ENCODE data around the gene ATP6V0C. TPM values are rescaled to one million over a fixed set of nuclear protein-coding genes. Genes with fewer than 3 reads are reported as not detected.

ATP6V0C gene
- total and polyA plus RNA-seq, 2 of the 8 experiments (the other 6 are each of a cell fraction or from before 2014, with no cell fraction given) = 125 to 176 TPM

DNA sequence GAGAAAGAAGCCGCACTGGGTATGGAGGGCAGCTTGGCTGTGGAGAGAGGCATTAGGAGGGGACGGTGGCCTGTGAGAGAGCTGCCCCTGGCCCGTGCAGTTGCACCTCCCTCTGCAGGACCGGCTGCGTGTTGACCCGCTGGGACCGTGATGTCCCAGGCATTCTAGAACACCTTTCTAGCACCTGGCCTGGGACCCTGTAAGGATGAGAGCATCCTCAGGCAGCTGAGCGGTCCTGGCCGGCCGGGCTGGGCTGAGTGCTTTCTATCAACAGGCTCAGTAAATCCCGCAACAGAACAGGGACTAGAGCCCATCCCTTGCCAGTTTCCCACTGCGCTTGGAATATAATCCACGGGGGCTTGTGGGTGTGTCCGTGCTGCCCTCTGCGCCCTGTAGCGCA, 24.2 kb upstream of the ATP6V0C start:
- POLR2A ChIA-PET (ENCODE audit: partially characterized antibody) = interaction anchor here (1.0 to 1.6 kb wide), 5 partner anchors 12 to 114 kb away, joined by 3 read pairs; partner anchors contain the start of gene TEDC2
- no peak overlapping the region for H3K4ac ChIP-seq (replicated peaks; ENCODE audit: insufficient read length, low read depth, low read length)
- no peak overlapping the region for H3K4me2 ChIP-seq (ENCODE audit: insufficient read depth in 1 of 2, low read depth in 2 of 2, low read length in 2 of 2)
- H3K4me1 ChIP-seq (replicated peaks in 1 of 4; ENCODE audit: control insufficient read depth in 3 of 4, insufficient read depth in 4 of 4, low read length in 3 of 4) = peaks cover 0 to 3% (median 0%) of the 10 kb centered on the region in 4 experiments; a peak in 1 of 7 replicates
- 0 out of 4 replicates have a peak, but pooled peaks cover 0 to 2% of the 10 kb centered on the region in 2 experiments for H3K79me2 ChIP-seq (ENCODE audit: control insufficient read depth in 1 of 2, insufficient read depth in 2 of 2, low read length in 2 of 2)
- H2BK15ac ChIP-seq (ENCODE audit: low read length) = no peak overlapping the region
- no peak overlapping the region for H2AFZ ChIP-seq (ENCODE audit: low read length)
- no peak overlapping the region for H2BK20ac ChIP-seq (ENCODE audit: low read length)
- peaks cover 3% of the 10 kb centered on the region; the same call in 1 of the 2 replicates for H3K79me1 ChIP-seq (ENCODE audit: low read depth, low read length)
- H3K4me3 ChIP-seq (ENCODE audit: extremely low read depth in 1 of 4, insufficient read depth in 2 of 4, low read depth in 3 of 4, low read length in 4 of 4) = no peak overlapping the region
- H4K8ac ChIP-seq (ENCODE audit: extremely low read depth, insufficient read depth, low read length) = no peak overlapping the region
- no peak overlapping the region for H3K23ac ChIP-seq (ENCODE audit: insufficient read length)
- no peak overlapping the region for H2AK5ac ChIP-seq (ENCODE audit: low read depth, low read length)
- no peaks in the 10 kb centered on the region for H3K9me3 ChIP-seq (ENCODE audit: insufficient read depth in 2 of 2, low read depth in 1 of 2, low read length in 1 of 2)
- H2BK5ac ChIP-seq (ENCODE audit: low read depth, low read length) = no peak overlapping the region; the same call in 1 of the 2 replicates
- H2BK120ac ChIP-seq (replicated peaks; ENCODE audit: low read depth, low read length) = no peak overlapping the region
- H4K20me1 ChIP-seq (replicated peaks in 1 of 2; ENCODE audit: control insufficient read depth in 1 of 2, insufficient read depth in 2 of 2, low read length in 2 of 2) = peaks cover 0 to 17% of the 10 kb centered on the region in 2 experiments
- H3K9ac ChIP-seq (replicated peaks in 1 of 4; ENCODE audit: extremely low read depth in 1 of 4, low read depth in 3 of 4, low read length in 3 of 4) = no peak overlapping the region
- no peak overlapping the region for H4K91ac ChIP-seq (replicated peaks; ENCODE audit: insufficient read length, low read length)
- CTCF ChIA-PET (ENCODE audit: partially characterized antibody) = interaction anchor here (1.0 to 1.5 kb wide), 4 partner anchors 9 to 26 kb away, joined by 3 to 9 read pairs (median 4); no protein-coding TSS in a partner anchor
- WGBS, 2 experiments (ENCODE audit: extremely low coverage in 1 of 2, insufficient coverage in 1 of 2, insufficient read length in 1 of 2, insufficient replicate concordance in 2 of 2, low coverage in 1 of 2, low lambda C conversion rate in 2 of 2, missing lambda C conversion rate in 1 of 2) = 89% methylated on average over 16 of the region's 16 CpGs; no CpG with 5 or more reads in 1 of the 2 experiments
- no peak overlapping the region for H3K18ac ChIP-seq (ENCODE audit: extremely low read depth, low read length)
- DNase-seq (ENCODE audit: low read depth in 1 of 2, low spot score in 2 of 2) (no peak), FAIRE-seq (no peak)
- no peak overlapping the region for H2BK12ac ChIP-seq (ENCODE audit: low read depth, low read length)
- H3K27me3 ChIP-seq (replicated peaks in 1 of 4; ENCODE audit: control insufficient read depth in 3 of 4, extremely low read depth in 1 of 4, insufficient read depth in 3 of 4, low read length in 3 of 4) = no peaks in the 10 kb centered on the region
- H3K23me2 ChIP-seq (ENCODE audit: low read depth, low read length) = no peaks in the 10 kb centered on the region
- H4K5ac ChIP-seq (ENCODE audit: insufficient read length, low read depth, low read length) = no peak overlapping the region
- no peak overlapping the region for H3K56ac ChIP-seq (replicated peaks; ENCODE audit: insufficient read length, low read depth, low read length)
- H3K14ac ChIP-seq (ENCODE audit: insufficient read length) = no peak overlapping the region
- H3K36me3 ChIP-seq (ENCODE audit: control insufficient read depth in 2 of 4, insufficient read depth in 4 of 4, low read length in 3 of 4) = no peaks in the 10 kb centered on the region
- no peak overlapping the region for H3K27ac ChIP-seq (ENCODE audit: low read depth, low read length)
- TF ChIP-seq POLR2A (IDR thresholded peaks at IDR 0.05; ENCODE audit: control extremely low read depth in 1 of 2, low read depth in 2 of 2, low read length in 2 of 2) = no peak
- TF ChIP-seq KDM1A (IDR thresholded peaks at IDR 0.05; ENCODE audit: borderline replicate concordance, low read length) = no peak
- no peak for TF ChIP-seq CBX5 (IDR thresholded peaks at IDR 0.05; ENCODE audit: low read depth, low read length)
- no peak for TF ChIP-seq EGR1 (IDR thresholded peaks at IDR 0.05; ENCODE audit: borderline replicate concordance, low read depth, low read length)
- TF ChIP-seq SIX5 (IDR thresholded peaks at IDR 0.05; ENCODE audit: low read depth, low read length) = no peak
- no peak for TF ChIP-seq SUZ12 (IDR thresholded peaks at IDR 0.05; ENCODE audit: low read length)
- TF ChIP-seq HDAC6 (IDR thresholded peaks at IDR 0.05; ENCODE audit: low read depth, low read length) = no peak
- TF ChIP-seq BACH1 (IDR thresholded peaks at IDR 0.05; ENCODE audit: low read length) = no peak
- TF ChIP-seq CTBP2 (IDR thresholded peaks at IDR 0.05; ENCODE audit: borderline replicate concordance, insufficient read depth, insufficient read length, low read length) = no peak
- no peak for TF ChIP-seq KDM4A (IDR thresholded peaks at IDR 0.05; ENCODE audit: low read depth, low read length, severe bottlenecking)
- TF ChIP-seq CREB1 (IDR thresholded peaks at IDR 0.05) = no peak
- TF ChIP-seq FOSL1 (IDR thresholded peaks at IDR 0.05; ENCODE audit: insufficient read depth, low read depth, low read length) = no peak
- no peak for TF ChIP-seq YY1 (IDR thresholded peaks at IDR 0.05; ENCODE audit: low read depth, low read length)
- TF ChIP-seq RFX5 (IDR thresholded peaks at IDR 0.05; ENCODE audit: borderline replicate concordance, low read depth, low read length) = no peak
- TF ChIP-seq EP300 (IDR thresholded peaks at IDR 0.05; ENCODE audit: borderline replicate concordance in 1 of 2, low read depth in 2 of 2, low read length in 2 of 2) = no peak

Measured in H1 (cell line).